ENCODE data around the gene CTSC. TPM values are rescaled to one million over a fixed set of nuclear protein-coding genes. Genes with fewer than 3 reads are reported as not detected.

Gene CTSC
- polyA plus RNA-seq, 1 of the 3 experiments (the other 2 are of a cell fraction) = 104 TPM

DNA sequence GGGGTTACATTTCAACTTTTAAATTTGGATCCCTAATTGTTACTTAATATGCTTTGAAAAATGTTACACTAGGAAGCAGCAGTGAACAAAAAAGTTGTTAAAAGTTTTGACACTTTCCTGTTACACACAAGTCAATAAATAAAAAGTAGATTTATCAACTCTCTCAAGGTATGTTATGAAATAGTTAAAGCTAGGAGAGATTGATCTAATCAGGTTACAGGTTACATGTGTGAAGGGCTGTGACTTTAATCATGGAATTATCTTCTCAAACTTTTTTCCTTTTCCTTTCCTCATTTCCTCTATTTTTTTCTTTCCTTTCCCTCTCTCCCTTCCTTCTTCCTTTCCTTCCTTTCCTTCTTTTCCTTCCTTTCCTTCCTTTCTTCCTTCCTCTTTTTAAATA is 85.3 kb downstream of the CTSC start (continued):
- TF ChIP-seq, protein P1, sequence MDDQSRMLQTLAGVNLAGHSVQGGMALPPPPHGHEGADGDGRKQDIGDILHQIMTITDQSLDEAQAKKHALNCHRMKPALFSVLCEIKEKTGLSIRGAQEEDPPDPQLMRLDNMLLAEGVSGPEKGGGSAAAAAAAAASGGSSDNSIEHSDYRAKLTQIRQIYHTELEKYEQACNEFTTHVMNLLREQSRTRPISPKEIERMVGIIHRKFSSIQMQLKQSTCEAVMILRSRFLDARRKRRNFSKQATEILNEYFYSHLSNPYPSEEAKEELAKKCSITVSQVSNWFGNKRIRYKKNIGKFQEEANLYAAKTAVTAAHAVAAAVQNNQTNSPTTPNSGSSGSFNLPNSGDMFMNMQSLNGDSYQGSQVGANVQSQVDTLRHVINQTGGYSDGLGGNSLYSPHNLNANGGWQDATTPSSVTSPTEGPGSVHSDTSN (IDR thresholded peaks at IDR 0.05) = no peak
- TF ChIP-seq GATA2 (CRISPR knock-in tag; IDR thresholded peaks at IDR 0.05) (no peak), TAF1 (IDR thresholded peaks at IDR 0.05; ENCODE audit: borderline replicate concordance, low read depth, low read length) (no peak)

DNA sequence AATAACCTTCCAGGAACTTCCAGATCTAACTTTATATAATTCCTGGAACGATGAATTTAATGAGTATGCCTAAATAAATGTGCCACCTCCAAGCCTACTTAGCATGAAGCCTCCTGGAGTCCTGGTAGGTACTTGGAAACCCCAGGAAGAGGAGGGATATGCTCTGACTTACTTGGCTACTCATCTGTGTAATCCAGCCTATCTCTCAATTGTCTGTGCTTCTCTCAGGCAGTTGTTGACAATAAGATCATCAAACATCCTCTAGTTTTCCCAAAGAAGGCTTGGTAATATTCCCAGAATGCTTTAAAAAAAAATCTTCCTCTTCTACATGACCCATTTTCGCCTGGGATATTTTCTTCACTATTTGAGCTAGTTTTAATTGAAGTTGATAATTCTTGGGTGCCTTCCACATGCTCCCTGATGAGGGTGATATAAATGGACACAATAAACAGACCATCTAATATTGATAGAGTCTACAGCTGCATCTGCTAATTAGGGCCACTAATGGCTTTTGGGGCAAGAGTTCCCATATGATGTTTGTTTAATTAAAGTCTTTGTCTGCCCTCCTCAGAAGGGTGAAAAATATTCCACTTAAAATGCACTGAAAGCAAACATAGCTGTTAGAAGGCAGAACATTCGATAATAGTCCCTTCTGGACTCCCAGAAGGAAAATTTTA is 86.8 kb downstream of the CTSC start:
- POLR2A ChIA-PET = no interaction called here
- H3K9ac ChIP-seq = no peak overlapping the region
- no peaks in the 10 kb centered on the region for H3K79me2 ChIP-seq (ENCODE audit: insufficient read depth)
- H3K9me3 ChIP-seq = no peaks in the 10 kb centered on the region
- no peaks in the 10 kb centered on the region for H3F3A ChIP-seq (replicated peaks; ENCODE audit: insufficient read depth)
- H4K20me1 ChIP-seq (ENCODE audit: insufficient read depth) = no peaks in the 10 kb centered on the region
- CTCF ChIA-PET = no interaction called here
- no peak for DNase-seq
- no peak overlapping the region for H3K27ac ChIP-seq (ENCODE audit: low read depth in 2 of 2, low read length in 1 of 2)
- no peak overlapping the region for H3K4me3 ChIP-seq (ENCODE audit: low read depth in 2 of 2, low read length in 1 of 2)
- no peak for TF ChIP-seq EP300 (IDR thresholded peaks at IDR 0.05; ENCODE audit: borderline replicate concordance in 1 of 2, low read depth in 1 of 2, low read length in 1 of 2)
- TF ChIP-seq, protein P2, sequence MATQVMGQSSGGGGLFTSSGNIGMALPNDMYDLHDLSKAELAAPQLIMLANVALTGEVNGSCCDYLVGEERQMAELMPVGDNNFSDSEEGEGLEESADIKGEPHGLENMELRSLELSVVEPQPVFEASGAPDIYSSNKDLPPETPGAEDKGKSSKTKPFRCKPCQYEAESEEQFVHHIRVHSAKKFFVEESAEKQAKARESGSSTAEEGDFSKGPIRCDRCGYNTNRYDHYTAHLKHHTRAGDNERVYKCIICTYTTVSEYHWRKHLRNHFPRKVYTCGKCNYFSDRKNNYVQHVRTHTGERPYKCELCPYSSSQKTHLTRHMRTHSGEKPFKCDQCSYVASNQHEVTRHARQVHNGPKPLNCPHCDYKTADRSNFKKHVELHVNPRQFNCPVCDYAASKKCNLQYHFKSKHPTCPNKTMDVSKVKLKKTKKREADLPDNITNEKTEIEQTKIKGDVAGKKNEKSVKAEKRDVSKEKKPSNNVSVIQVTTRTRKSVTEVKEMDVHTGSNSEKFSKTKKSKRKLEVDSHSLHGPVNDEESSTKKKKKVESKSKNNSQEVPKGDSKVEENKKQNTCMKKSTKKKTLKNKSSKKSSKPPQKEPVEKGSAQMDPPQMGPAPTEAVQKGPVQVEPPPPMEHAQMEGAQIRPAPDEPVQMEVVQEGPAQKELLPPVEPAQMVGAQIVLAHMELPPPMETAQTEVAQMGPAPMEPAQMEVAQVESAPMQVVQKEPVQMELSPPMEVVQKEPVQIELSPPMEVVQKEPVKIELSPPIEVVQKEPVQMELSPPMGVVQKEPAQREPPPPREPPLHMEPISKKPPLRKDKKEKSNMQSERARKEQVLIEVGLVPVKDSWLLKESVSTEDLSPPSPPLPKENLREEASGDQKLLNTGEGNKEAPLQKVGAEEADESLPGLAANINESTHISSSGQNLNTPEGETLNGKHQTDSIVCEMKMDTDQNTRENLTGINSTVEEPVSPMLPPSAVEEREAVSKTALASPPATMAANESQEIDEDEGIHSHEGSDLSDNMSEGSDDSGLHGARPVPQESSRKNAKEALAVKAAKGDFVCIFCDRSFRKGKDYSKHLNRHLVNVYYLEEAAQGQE (IDR thresholded peaks at IDR 0.05; ENCODE audit: low read depth, low read length) = no peak
- TF ChIP-seq, protein P1 (IDR thresholded peaks at IDR 0.05) = no peak
- H2AFZ ChIP-seq (ENCODE audit: low read depth) = no peak overlapping the region
- H3K4me1 ChIP-seq (ENCODE audit: control insufficient read depth in 1 of 2, insufficient read depth in 2 of 2, low read depth in 1 of 2, low read length in 1 of 2) = no peaks in the 10 kb centered on the region
- H3K4me2 ChIP-seq = no peak overlapping the region
- WGBS (ENCODE audit: low lambda C conversion rate) = 13% methylated on average over 3 of the region's 3 CpGs
- no peaks in the 10 kb centered on the region for H3K9me2 ChIP-seq
- H3K36me3 ChIP-seq (replicated peaks in 1 of 2; ENCODE audit: control insufficient read depth in 1 of 2, insufficient read depth in 2 of 2, low read length in 1 of 2) = no peaks in the 10 kb centered on the region
- H3K27me3 ChIP-seq (ENCODE audit: insufficient read depth) = no peaks in the 10 kb centered on the region

DNA sequence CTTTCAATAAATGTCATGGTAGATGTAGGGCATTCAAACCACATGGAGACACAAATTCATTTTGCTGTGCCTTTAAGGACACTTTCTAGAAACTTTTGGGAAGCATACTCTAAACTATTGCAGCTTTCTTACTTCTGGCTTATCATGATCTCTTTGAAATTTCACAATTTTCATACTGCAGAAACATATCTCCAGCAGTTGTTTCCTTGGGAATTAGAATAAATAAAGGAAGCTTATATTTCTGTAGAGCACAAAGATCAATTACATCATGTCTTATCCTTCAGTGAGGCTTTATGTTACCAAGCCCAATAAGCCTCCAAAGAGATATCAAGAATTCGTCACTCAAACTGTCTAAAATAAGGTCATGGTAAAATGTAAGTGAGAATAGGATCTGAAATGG is 87.8 kb downstream of the CTSC start:
- Histone ChIP-seq H3K4me3 (ENCODE audit: low read depth in 2 of 2, low read length in 1 of 2) (no peak overlapping the region), H3K27me3 (ENCODE audit: insufficient read depth) (no peaks in the 10 kb centered on the region), H3K36me3 (replicated peaks in 1 of 2; ENCODE audit: control insufficient read depth in 1 of 2, insufficient read depth in 2 of 2, low read length in 1 of 2) (no peaks in the 10 kb centered on the region), H3K4me1 (ENCODE audit: control insufficient read depth in 1 of 2, insufficient read depth in 2 of 2, low read depth in 1 of 2, low read length in 1 of 2) (no peaks in the 10 kb centered on the region), H3K79me2 (ENCODE audit: insufficient read depth) (no peaks in the 10 kb centered on the region), H3K9ac (no peak overlapping the region), H3K27ac (ENCODE audit: low read depth in 2 of 2, low read length in 1 of 2) (no peak overlapping the region), H3K9me2 (no peaks in the 10 kb centered on the region), H3K9me3 (no peaks in the 10 kb centered on the region), H4K20me1 (ENCODE audit: insufficient read depth) (no peaks in the 10 kb centered on the region), H2AFZ (ENCODE audit: low read depth) (no peak overlapping the region), H3F3A (replicated peaks; ENCODE audit: insufficient read depth) (no peaks in the 10 kb centered on the region), H3K4me2 (no peak overlapping the region)
- 49% methylated on average over 1 of the region's 1 CpG for WGBS (ENCODE audit: low lambda C conversion rate)
- ChIA-PET CTCF (no interaction called here), POLR2A (no interaction called here)
- no peak for DNase-seq
- TF ChIP-seq TAF1 (IDR thresholded peaks at IDR 0.05; ENCODE audit: borderline replicate concordance, low read depth, low read length) (no peak), FOSL2 (IDR thresholded peaks at IDR 0.05; ENCODE audit: borderline replicate concordance, low read depth) (no peak), CHD2 (IDR thresholded peaks at IDR 0.05; ENCODE audit: low read length, partially characterized antibody) (no peak), JUND (IDR thresholded peaks at IDR 0.05) (no peak), POLR2AphosphoS5 (IDR thresholded peaks at IDR 0.05; ENCODE audit: low read depth, low read length) (no peak), TEAD4 (IDR thresholded peaks at IDR 0.05; ENCODE audit: borderline replicate concordance, insufficient read depth) (no peak), SIN3A (IDR thresholded peaks at IDR 0.05; ENCODE audit: borderline replicate concordance, low read depth, low read length) (no peak)
- TF ChIP-seq, protein P3, sequence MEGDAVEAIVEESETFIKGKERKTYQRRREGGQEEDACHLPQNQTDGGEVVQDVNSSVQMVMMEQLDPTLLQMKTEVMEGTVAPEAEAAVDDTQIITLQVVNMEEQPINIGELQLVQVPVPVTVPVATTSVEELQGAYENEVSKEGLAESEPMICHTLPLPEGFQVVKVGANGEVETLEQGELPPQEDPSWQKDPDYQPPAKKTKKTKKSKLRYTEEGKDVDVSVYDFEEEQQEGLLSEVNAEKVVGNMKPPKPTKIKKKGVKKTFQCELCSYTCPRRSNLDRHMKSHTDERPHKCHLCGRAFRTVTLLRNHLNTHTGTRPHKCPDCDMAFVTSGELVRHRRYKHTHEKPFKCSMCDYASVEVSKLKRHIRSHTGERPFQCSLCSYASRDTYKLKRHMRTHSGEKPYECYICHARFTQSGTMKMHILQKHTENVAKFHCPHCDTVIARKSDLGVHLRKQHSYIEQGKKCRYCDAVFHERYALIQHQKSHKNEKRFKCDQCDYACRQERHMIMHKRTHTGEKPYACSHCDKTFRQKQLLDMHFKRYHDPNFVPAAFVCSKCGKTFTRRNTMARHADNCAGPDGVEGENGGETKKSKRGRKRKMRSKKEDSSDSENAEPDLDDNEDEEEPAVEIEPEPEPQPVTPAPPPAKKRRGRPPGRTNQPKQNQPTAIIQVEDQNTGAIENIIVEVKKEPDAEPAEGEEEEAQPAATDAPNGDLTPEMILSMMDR (IDR thresholded peaks at IDR 0.05) = no peak
- TF ChIP-seq, protein P4, sequence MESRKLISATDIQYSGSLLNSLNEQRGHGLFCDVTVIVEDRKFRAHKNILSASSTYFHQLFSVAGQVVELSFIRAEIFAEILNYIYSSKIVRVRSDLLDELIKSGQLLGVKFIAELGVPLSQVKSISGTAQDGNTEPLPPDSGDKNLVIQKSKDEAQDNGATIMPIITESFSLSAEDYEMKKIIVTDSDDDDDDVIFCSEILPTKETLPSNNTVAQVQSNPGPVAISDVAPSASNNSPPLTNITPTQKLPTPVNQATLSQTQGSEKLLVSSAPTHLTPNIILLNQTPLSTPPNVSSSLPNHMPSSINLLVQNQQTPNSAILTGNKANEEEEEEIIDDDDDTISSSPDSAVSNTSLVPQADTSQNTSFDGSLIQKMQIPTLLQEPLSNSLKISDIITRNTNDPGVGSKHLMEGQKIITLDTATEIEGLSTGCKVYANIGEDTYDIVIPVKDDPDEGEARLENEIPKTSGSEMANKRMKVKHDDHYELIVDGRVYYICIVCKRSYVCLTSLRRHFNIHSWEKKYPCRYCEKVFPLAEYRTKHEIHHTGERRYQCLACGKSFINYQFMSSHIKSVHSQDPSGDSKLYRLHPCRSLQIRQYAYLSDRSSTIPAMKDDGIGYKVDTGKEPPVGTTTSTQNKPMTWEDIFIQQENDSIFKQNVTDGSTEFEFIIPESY (IDR thresholded peaks at IDR 0.05; ENCODE audit: borderline replicate concordance, low read depth) = no peak
